GM18867 (cell line): ENCODE results near the gene FOXF2.

Experiments
- ATAC-seq: cut with Tn5 transposase; IDR thresholded peaks from one replicate; pipeline ENCODE4 v1.9.1; 2021; ENCODE audit warnings: mild to moderate bottlenecking, moderate library complexity; ENCODE audit not compliant: unreplicated experiment

FOXF2 gene

DNA sequence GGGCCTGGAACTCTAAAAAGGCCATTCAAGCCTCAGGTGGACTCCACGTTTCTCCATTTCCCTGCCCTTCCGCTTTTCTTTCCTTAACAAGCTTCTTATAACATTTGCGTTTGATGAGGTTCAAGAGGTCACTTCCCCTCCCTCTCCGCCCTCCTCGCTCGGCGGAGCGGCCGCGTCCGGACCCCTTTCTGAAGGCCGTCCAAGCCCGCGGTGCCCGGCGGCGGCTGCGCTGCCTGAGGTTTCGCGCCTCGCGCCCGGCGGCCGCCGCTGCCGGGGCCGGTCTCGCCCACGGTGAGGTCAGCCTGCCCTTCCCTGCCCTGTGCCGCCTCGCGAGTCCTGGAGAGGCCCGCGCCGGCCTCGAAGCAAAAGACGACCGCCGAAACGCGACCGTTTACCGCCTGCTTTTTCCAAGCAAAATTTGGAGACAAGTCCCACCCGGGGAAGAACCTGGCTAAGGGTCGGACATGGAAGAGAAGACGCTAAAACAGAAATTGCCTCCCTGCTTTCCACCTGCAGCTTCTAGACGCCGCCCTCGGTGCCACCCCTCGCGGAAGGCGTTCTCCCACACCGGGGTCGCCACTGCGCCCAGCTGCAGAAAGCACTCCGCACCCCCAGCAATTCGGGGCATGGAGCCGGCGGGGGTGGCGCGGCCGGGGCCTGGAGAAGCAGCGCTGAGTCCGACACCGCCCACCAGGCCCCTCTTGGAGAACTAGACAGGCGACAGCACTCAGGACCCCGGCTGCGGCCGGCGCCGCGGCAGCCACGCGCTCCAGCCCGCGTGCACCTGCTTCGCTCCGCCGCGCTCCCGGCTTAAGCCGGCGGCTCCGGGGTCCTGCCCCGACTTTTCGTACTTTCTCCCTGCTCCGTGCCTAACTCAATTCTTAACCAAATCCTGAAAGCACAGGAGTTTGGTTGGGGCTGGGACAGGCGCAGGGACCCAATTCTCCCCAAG lies 11.0 kb upstream of the FOXF2 start:
- ATAC-seq: no peak

DNA sequence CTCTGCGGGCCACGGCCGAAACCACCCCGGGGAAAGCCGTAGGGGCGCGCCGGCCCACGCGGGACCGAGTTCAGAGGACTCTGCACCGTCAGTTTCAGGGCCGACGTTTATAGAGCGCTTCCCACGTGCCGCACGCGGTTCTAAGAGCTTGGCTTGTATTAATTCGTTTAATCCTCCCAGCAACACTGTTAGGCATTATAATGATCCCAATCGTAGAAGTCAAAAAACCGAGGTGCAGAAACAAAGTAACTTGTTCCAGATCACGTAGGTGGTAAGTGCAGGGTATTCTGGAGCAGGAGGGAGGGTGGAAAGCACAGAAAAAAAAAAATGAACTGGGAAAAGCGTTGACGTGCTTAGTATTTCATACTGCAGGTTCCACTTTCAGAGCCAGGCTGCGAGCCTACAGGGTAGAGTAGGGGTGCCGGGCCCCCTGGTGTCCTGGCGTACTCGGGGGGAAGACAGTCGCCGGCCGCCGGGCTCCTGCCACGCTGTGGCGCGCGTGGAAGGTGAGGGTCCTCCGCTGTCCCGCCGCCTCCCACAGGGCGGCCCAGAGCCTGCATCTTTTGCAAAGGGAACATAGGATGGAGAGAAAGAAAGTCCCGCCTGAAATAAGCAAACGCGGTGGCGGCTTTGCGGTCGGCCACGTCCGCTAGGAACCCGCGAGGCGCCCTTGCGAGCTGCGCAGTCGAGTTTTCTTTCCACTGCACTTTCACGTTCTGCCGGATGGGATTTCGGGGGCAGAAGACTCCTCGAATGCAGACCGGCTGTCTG lies 10.2 kb upstream of the FOXF2 start:
- no peak for ATAC-seq

DNA sequence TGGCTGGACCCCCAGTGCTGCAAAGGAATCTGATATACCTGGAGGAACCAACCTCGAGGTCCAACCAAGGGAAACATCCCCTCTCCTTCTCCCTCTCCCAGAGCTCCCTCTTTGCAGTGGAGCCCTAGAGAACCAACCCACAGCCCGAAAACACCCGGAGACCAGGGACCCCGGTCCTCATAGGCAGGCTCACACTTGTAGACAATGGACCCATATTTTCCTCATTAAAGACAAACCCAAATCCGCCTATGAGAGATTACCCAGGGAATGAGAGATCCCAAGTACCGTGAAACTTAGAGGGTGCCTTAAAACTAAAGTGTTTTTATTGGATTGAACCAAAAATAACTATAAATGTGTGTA lies 9.6 kb upstream of the FOXF2 start:
- ATAC-seq: no peak

DNA sequence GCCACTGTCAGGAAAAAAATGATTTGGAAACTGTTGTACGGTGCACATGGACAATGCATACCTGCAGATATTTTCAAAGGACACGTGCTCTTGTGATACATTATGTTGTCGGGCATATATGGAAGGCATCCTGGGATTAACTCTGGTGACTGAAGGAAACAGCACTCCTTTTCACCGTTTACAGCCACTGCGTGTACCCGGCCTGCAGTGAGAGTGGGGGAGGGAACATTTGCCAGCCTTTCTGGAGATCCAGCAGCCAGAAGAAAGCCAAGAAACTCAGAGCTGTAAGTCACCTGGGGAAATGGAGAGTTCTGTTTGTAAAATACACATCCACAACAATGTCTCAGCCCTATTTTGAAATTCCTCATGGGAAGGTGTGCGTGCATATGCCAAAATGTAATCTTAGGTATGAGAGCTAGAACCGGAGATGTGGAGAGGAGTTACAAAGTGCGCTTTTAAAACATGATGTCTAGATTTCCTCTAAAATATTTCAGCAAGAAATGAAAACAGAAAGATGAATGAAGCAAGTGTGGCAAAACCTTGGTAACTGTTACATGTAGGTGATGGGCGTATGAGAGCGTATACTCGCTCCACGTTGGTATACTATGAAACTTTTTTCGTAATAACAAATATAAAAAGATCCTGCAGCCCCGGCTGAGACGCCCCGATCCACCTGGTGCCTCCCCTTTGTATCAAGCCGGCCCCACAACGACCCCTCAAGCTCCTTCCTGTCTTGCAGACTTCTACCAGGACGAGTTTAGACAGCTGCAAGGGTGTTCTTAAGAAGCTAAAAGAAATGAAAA lies 8.6 kb upstream of the FOXF2 start:
- ATAC-seq: no peak

DNA sequence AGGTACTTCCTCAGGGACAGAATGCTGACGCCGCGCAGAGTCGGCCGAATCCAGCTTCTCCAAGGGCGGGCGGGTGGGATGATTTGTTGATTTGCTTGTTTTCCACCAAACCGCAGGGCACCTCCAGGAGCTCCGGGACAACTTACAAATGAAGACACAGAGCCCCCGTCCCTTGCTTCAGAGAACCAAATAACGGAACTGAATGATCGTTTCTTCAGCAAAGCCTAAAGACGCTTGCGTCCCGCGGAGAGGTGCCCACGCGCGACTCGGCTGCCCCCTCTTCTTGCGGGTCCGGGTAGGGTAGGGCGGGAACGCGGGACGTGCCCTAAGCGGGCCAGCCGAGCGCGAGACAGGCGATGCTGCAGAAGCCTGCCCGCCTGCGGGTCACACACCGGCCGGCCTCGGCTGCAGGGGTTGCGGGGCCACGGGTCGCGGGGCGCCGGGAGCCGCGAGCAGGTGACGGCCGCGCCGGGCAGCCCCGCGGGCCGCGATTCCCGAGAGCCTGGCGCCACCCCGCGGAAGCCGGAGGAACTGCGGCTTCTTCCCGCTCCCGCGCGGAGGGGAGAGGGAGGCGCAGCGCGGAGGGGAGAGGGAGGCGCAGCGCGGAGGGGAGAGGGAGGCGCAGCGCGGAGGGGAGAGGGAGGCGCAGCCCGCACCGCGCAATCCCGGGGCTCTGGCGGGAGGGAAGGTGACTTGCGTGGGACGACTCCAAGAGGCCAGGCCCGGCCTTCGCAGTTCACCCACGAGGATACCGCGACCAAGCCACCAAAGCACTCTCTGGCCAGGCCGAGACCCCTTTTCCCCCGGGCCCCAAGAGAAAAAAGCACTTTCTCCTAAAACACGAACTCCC lies 7.7 kb upstream of the FOXF2 start:
- no peak for ATAC-seq

DNA sequence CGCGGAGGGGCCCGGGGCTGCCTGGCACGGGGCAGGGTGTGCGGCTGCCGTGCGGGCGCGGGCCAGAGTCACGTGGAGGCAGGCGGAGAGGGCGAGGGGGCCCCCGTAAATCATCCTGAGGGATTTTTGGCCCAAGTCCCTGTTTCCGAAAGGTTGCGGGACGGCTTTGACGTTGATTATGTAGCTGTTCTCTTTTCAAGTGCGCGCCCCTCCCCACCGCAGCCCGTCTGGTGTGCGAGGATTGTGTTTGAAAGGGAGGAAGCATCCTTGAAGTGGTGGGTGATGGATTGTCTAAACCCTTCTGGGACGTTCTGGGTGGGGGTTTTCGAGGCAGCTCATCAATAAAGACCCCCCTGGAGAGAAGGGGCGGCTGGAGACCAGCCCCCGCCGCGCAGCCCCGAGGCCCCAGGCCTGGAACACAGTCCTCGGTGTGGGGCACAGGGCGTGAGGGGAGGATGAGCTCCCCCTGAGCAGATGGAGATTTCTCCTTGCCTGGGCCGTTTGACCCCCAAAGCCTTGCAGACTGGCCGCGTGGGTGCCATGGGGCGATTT lies 7.0 kb upstream of the FOXF2 start:
- ATAC-seq: no peak

DNA sequence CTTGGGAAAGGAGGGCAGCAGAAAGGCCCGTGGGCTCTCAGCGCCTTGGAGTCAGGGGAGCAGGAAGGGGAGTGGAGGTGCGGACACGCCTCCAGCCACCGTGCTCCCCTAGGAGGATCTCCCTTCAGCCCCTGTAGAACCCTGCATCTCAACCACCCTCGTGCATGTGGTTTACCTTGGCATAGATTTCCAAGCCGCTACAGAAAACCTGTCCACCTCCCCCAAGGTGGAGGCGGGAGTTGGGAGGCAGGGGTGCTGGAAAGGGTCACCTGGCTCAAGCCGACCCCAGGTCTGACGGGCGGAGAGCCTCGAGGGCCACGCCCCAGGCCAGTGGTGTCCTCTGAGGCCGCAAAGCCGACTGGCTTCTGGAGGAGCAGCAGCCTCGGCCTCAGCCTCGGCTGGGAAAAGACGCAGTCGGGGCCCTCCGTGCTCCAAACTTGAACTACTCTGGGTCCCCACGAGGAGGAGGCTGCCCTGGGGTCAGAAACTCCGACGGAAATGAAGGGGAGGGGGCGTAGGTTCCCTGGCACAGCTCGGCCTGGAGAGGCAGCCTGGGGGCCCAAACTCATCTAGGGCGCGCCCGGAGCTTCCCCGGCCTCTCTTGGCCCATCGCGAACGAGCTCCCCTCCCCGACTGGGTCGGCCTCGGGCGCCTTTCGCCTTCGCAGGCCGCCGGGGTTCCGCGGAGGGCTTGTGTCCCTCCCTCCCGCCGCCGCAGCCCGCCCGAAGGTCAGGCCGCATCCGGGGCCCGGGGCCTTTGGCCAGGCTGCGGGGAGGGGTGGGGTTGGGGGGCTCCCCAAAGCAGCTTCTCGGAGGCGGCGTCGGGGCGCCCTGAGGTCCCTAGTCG lies 6.3 kb upstream of the FOXF2 start:
- ATAC-seq: no peak

DNA sequence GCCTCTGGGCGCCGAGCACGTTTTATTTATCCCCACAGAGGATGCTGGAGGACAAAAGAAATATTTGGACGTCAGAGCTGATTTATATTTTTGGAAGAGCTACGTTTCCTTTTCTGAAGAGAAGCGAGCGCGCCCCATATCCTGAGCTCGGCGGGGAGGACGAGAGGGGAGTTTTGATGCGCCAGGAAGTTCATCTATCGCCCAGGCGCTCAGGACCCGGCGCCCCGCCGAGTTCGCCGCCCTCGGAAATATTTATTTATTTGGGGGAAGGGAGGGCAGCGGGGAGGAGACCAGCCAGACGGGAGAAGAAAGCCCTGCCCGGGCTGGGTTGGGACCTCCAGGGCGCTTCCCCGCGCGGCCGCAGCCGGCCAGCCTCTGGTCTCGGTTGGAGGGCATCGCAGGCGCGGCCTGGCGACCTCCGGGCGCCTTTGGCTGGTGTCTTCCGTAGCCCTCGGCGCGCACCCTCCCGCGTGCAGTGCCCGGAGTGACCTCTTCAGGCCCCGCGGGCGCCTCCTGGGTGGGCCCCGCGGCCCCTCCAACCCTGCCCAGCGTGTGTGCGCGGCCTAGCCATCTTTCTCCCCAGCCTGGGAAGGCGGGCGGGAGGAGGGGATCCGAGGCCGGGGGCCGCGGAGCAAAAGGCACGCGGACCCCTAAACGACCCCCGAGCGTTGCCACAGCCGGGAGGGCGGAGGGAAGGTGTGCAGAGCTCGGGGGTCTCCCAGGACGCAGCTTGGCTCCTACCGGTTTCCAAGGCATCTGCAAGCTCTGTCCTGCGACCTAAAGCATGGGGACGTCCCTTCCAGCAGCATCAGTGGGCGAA lies 5.4 kb upstream of the FOXF2 start:
- ATAC-seq: no peak

DNA sequence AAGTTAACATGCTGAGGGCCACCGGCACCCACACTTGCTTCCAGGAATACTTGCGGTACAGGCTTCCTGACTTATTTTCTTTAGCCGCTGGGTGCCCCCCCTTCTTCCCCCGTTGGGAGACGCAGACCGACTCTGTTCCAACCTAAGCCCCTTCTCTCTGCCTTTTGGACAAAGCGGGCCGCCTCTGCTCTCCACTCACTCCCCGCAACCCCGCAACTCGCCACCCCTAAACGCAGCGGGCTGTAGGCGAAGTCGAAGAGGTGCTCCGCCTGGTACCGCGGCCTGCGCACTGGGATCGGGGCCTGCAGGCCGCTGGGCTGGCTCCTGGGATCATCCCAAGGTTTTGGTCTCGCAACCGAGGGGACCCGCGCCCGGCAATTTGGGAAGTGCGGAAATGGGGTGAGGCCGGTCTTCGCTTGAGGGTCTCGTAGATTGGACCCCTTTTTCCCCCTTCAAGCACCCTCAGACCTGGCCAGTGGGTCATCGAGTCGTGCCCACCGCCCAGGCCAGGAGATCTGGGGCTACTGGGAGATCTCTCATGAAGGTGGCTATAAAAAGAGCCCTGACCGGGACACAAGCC lies 4.7 kb upstream of the FOXF2 start:
- ATAC-seq: no peak

DNA sequence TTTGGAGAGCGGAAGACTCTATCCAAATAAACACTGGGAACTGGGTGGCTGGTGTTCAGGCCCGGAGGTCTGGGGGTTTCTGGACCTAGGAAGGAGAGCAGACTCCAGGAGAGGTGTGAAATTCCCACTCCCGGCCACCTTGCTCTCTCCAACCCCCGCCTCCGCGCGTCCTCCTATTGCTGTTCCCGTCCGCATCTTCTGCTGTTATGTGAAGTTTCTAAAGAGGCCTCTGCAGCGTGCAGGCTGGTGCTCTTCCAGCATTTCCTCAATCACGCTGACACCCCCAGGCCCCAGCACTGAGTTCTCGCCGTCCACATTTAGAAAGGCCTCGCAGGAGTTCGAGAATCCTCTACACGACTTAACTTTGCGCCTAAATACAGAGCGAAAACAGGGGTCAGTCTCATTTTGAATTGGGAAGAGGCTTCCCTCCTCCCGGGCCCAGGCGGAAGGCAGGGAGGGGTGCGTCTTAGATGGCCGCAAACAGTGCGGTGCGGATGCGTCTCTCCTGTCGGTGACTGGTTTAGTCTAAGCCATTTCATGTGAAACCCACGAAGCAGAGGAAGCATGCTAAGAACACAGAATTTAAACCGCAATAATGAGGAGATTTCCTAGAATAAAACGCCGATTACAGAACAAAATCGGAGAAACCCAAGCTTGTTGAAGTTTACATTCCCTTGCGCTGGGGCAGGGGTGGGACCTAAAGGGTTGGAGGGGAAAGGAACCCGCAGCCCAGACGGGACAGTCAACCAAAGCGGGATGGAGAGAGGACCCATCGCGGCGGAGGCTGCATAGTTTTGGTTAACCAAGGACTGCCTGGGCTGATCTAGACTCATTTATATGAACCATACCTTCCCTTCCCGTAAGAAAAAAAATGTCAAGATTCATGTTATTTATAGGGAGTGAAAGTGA lies 4.0 kb upstream of the FOXF2 start:
- no peak for ATAC-seq

DNA sequence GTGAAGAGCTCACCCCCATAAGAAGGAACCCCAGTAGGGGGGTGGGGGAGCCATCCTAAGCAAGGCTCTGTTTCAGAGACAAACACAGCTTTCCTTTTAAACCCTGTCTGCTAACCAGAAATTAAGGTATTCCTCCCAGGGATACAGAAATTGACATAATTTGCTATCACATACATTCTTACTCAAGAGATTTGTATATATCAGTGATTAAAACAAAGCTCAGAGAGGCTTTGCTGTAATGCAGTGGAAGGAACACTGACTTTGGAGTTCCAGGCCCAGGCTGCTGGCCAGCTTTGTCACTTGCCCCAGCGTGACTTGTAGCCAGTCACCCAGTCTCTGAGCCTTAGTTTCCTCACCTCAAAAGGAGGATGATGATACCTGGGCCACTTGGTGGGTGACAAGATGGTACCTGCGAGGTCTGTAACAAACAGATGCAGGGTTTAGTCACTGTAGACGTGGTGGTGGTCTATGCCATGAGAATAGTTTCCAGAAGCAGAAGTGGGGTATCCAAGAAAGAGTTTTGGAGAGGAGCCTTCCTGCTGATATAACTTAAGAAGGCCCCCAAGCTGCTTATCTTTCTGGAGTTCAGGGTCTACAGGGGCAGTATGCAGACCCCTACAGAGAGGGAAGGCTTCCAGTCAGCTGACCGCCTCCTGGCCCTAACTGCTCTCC lies 3.2 kb upstream of the FOXF2 start:
- no peak for ATAC-seq

DNA sequence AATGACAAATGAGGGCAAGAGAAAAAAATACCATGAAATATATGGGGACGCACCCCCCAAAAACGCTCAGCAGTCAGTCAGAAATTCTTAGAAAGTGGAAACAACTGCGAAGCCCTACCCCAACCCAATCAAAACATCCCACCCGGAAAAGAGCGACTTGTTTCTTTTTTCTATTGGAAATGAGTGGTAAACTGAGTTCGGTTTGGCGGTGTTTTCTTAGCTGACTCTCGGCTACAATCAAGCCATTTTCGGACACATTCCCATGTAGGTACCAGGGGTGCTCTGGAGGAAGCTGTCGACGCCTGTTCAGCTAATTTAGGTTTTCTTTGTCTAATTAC lies 1.9 kb upstream of the FOXF2 start:
- no peak for ATAC-seq

DNA sequence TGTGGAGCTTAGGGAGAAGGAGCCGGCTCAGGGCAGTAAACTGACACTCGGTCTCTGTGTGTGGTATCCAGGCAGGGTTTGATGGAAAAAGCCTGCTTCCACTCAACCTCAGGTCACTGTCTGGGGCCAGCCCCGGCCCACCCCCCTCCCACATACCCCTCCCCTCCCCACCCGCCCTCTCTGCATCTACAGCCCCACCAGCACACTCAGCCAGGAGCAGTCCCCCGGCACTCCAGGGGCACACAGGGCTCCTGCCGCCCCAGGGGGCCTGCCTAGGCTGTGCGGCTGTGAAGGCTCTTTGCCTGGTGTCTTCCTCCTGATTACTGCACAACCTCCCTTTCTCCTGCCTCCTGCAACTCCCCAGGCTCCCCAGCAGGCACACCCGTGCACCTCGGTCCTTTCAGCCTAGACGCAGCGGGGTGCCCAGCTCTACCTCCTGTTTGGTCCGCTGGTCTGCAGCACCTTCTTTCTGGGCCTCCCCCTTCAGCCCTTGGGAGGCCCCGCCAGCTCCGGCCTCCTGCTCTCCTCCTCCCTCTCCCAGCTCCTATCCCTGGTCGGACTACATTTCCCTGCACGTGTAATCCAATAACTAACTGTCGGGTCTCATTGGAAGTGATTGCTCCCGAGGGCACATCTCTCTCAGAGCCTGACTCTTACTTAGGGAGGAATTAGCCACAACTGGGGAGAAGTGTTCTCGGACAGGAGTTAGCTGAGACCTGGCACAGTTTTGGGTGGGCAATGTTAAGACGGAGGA lies 1.3 kb upstream of the FOXF2 start:
- ATAC-seq: no peak

DNA sequence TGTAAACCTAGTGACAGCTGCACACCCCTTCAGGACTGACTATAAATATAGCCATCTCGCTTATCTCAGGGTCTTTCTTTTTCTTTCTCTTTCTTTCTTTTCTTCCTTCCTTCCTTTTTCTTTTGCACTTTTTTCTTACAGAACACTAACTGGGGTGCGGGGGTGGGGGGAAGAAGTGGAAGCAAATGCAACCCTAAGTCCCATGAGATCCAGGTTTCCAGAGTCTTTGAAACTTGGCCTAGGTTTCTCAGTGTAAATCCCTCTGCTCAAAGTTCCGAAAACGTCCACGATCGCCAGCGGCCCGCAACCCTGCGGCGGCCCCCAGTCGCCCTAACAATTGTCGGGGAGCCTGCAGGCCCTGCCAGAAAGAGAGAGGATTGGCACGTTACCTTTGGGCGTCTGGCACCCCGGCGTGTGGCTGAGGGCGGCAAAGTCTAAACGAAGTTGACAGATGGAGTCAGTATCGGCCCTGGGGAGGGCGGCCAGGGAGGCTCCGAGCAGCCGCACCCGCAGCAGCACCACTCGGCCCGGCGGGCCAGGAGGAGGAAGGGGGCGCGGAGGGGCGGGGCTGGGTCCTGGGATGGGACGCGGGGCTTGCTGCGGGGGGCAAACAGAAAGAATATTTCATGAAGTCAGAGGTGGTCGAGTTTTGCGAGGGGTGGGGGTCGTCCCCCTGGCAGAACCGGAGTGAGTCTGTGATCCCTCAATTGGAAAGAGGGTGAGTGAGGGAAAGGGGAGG lies 577 bp upstream of the FOXF2 start:
- no peak for ATAC-seq
